Measurements from ENCODE around the gene EVX1.

The EVX1 gene

GRCh38 chr7:27250557-27251070 lies 8.0 kb downstream of the EVX1 start:
- DNase-seq = peak; percentile 42

DNA sequence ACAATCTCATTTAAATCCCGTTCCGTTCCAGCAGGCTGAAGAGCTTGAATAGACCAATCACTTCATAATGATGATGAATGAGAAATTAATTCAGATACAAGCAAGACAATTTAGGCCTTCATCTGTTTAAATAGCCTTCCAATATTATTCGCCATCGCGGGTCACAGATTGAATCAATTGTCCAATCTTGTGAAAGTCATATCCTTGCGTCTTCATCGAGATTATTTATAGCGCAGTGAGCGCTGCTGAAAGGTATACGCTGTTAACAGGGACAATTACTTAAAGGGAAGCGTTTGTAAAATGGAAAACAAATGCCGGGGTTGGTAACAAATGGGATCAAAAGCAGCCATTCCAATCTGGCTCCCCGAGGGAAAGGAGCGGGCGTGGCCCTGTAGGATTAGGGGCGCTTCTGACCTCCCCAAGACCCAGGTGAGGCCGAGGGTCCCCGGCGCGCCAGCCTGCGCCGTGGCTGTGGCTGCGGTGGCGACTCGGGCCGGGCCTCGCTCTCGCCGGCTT lies 8.6 kb downstream of the EVX1 start:
- no peak for DNase-seq

DNA sequence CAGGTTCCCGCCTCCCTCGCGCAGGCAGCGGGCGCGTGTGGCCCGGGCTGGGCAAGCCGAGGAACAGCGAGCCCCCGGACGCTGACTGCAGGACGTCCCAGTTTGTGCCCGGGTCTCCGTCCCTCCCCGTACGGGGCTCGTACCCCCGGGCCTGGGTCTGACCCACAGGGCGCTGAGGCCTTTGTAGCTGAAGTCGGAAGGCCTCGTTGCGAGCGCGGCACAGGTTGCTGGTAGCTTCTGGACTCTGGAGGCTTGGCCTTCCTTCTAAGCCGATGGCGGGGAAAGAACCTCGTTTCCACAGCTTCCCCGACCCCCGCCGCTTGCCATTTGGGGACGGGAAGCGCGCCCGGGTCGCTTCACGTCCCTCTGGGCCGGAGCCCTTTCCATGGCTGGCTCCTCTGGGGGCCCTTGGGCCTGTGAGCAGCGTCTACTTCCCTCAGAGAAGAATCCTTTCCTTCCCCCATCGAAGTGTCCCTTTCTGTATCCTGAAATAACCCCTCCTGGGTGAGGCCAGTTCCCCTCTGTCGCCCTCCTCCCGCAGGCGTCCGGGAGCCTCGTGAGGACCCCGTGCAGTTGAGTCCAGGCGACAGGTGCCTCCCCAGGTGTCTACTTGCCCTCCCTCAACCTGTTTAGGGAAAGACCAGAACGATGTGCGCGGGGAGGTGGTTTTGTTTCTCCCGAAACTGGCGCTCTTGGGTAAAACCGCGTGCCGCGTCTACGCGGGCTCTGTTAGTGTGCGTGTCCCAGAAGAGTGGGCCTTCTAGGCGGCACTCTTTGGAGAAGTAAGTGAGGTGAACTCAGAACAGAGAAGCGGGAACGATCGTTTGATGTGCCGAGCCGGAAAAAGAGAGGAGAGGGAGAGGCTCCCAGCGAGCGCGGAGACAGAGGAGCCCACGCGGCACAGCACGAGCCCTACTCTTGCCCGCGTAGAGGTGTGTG lies 9.3 kb downstream of the EVX1 start:
- peak; percentile 57 for DNase-seq

DNA sequence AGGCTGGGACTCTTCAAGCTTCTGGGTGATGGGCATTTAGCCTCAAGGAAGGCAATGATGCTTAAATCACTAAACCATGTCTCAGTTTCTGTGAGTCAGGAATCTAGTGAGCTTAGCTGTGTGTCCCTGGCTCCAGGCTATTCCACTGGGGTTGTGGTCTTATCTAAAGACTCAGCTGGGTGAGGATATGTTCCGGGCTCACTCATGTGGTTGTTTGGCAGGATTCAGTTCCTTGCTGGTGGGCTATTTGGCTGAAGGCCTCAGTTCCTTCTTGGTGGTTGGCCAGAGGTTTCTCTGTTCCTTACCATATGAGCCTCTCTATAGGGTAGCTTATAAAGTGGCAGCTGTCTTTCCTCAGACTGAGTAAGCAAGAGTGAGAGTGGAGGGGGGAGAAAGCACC lies 12.0 kb downstream of the EVX1 start:
- peak; percentile 32 for DNase-seq

DNA sequence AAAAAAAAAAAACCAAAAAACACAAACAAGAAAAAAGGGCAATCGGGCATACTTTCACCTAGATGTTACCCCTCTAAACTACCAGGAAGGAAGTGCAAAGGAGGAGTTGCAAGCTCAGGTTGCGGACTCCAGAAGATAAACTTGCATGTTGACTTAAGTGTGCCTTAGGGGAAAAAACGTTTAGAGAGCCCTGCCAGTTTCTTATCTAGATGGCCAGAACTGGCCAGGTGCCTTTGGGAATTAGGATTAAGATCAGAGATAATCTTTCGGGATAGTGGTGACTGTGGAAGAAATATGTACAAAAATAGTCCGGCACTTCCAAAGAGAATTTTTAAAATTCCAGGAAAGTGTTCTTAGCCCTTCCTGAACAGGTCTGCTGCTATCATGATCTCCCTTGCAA lies 17.6 kb downstream of the EVX1 start:
- no peak for DNase-seq

DNA sequence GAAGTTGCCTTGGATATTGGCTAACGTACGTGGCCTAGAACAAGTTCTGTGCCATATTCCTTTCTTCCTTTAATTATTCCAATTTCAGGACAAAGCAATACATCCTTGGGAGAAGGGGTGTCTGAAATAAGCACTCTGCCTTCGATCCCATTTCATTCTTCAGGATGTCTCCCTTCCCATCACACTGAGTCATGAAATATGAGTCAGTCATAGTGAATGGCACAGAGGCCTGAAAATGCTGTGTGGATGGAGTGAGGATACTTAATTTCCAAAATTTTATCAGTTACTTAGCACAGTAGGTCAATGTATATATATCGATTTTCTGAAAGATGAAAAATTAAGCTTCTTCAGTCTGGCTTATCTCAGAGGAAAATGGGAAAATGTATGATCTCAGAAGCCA lies 19.5 kb downstream of the EVX1 start:
- no peak for DNase-seq

DNA sequence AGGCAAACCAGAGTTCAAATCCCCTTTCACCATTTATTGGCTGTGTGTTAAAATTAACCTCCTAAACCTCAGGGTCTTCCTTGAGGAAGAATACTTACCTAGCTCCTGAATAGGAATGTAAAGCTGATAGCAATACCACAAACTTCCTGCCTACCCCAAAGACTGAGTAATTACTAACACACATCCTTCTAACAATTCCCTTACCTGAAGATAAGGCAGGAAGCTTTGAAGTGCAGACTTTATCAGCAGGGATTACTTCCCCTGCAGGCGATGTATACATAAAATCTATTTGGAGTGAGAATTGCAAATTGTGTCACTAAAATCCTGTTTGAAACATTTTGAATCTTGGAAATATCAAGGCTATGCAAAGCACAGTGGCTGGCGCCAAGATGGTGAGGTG lies 21.2 kb downstream of the EVX1 start:
- no peak for DNase-seq

- no peak for DNase-seq
Measured at GRCh38 chr7:27269455-27269854, 26.9 kb downstream of the EVX1 start.

- DNase-seq = no peak
Measured at GRCh38 chr7:27271384-27271783, 28.8 kb downstream of the EVX1 start.

DNA sequence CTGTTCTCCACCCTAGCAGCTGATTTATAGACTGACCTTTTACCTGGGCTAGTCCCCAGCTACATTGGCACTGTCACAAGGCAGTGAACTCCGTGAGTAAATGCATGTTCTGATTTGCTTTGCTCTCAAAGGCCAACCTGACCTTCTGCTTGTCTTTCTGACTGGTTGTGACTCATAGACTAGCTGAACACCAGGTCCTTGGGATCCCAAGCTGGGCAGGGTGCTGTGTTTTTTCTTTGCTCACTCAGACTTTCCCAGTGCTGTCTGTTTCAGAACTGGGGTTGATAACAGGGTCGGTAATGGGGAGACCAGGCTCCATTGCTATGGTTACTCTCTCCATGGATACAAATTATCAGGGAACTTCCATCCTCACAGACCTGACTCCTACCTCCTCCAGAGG lies 35.0 kb downstream of the EVX1 start:
- DNase-seq = no peak

GRCh38 chr7:27283558-27283957 lies 41.0 kb downstream of the EVX1 start:
- no peak for DNase-seq

DNA sequence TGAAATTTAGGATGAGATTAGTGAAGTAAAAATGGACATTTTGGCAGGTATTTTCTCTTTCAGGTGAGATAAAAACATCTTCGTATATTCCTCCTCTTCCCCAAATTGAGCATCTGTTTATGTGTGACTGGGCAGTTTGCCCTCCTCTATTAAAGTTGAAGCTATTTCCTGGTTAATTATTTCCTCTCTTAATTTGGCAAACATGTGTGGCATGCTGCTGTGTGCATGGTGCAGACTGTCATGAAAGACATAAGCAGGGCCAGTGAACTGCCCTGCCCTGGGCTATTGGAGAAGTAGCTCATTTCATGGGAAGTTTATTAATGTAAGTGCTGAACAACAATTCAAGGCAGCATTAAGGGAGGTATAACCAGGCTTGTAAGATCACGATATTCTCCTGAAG lies 52.6 kb downstream of the EVX1 start:
- no peak for DNase-seq

GRCh38 chr7:27297356-27297755 lies 54.8 kb downstream of the EVX1 start:
- no peak for DNase-seq
